ENCODE results near the gene ACADVL.
A peak's percentile ranks its signal among the peaks of the same experiment; 100 is the strongest.

Gene ACADVL

GRCh38 chr17:7250695-7251627 is 31.2 kb downstream of the ACADVL start:
- Histone ChIP-seq H3K36me3 (ENCODE audit: insufficient read depth, insufficient read length, low read length) (peaks cover 41% of the 10 kb centered on the region), H3K27me3 (ENCODE audit: insufficient read depth, insufficient read length) (no peaks in the 10 kb centered on the region), H3K4me3 (ENCODE audit: insufficient read length, low read depth) (peak overlapping the region; percentile 72), H3K9me3 (ENCODE audit: insufficient read depth, low read length) (no peaks in the 10 kb centered on the region), H3K9ac (ENCODE audit: insufficient read length, low read depth) (peak overlapping the region; percentile 84), H3K4me1 (ENCODE audit: insufficient read depth, insufficient read length) (peaks cover 4% of the 10 kb centered on the region)
- TF ChIP-seq SUZ12 (IDR thresholded peaks at IDR 0.05; ENCODE audit: extremely low read depth, insufficient read depth, insufficient read length) (no peak), YY1 (IDR thresholded peaks at IDR 0.05; ENCODE audit: insufficient read depth, insufficient read length) (no peak), ZNF274 (IDR thresholded peaks at IDR 0.05; ENCODE audit: low read depth, low read length) (no peak)
- DNase-seq (ENCODE audit: low read depth, low spot score): no peak

DNA sequence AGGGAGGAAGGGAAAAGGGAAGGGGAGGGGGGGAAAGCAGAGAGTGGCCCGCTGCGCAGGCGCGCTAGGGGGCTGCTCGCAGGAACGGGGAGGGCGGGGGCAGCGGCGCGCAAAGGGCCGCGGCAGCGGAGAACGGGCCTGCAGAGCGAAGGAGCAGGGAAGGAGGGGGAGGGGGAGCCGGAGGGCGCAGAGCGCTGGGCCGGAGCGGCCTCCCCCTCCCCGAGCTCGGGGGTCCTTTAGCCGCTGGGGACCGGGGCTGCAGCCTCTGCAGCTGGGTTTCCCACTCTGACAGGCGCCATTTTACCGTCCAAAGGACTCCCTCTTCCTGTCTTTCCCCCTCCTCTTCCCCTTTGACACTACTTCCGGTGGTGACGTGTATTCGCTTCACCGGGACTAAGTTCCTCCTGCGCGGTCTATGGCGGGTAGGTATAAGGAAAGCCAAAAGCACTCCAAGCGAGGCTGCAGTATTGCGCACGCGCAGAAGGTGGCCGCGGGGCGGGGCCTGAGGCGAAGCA is 32.0 kb downstream of the ACADVL start, which contains the start of gene CTDNEP1:
Gene CTDNEP1 (minus strand): TSS at position 74 of the 515 bp plus-strand sequence. CDS start 438 bp downstream, outside the sequence.
- TF ChIP-seq ZNF274 (IDR thresholded peaks at IDR 0.05; ENCODE audit: low read depth, low read length) (no peak), SUZ12 (IDR thresholded peaks at IDR 0.05; ENCODE audit: extremely low read depth, insufficient read depth, insufficient read length) (no peak), YY1 (IDR thresholded peaks at IDR 0.05; ENCODE audit: insufficient read depth, insufficient read length) (peak; percentile 75)
- peaks cover 4% of the 10 kb centered on the region for H3K4me1 ChIP-seq (ENCODE audit: insufficient read depth, insufficient read length)
- H3K27me3 ChIP-seq (ENCODE audit: insufficient read depth, insufficient read length): no peaks in the 10 kb centered on the region
- peaks cover 41% of the 10 kb centered on the region for H3K36me3 ChIP-seq (ENCODE audit: insufficient read depth, insufficient read length, low read length)
- H3K9ac ChIP-seq (ENCODE audit: insufficient read length, low read depth): peak within 1 kb of the TSS; percentile 93
- H3K4me3 ChIP-seq (ENCODE audit: insufficient read length, low read depth): peak within 1 kb of the TSS; percentile 80
- H3K9me3 ChIP-seq (ENCODE audit: insufficient read depth, low read length): no peaks in the 10 kb centered on the region
- DNase-seq (ENCODE audit: low read depth, low spot score): peak; percentile 95

- peak; percentile 84 for DNase-seq (ENCODE audit: low read depth, low spot score)
- peak within 1 kb of the TSS; percentile 80 for H3K4me3 ChIP-seq (ENCODE audit: insufficient read length, low read depth)
- peaks cover 44% of the 10 kb centered on the region for H3K36me3 ChIP-seq (ENCODE audit: insufficient read depth, insufficient read length, low read length)
Observed at GRCh38 chr17:7252176-7253043, 32.7 kb downstream of the ACADVL start, which contains the start of gene ELP5. ELP5 (plus strand) TSS chr17:7252215; CDS start chr17:7252551, 336 bp downstream.

DNA sequence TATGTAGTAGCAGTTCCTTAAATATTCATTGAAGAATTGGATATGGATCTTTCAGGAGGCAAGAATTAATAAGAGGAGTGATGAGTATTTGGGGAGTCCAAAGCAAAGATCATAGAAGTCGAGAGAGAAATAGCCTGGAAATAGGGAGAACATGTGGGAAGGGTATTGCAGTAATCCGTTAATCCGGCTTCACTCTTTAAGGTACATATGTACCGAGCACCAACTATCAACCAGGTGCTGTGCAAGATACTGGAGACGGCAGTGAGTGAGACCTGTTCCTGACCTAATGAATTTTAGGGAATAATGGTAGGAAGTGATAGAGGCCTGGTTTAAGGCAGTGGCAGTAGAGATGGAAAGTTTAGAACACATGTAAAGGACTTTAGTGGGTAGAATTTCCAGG is 33.3 kb downstream of the ACADVL start:
- peaks cover 49% of the 10 kb centered on the region for H3K36me3 ChIP-seq (ENCODE audit: insufficient read depth, insufficient read length, low read length)
- H3K4me1 ChIP-seq (ENCODE audit: insufficient read depth, insufficient read length): peaks cover 4% of the 10 kb centered on the region
- no peak for DNase-seq (ENCODE audit: low read depth, low spot score)
- H3K9ac ChIP-seq (ENCODE audit: insufficient read length, low read depth): peak overlapping the region; percentile 93
- no peaks in the 10 kb centered on the region for H3K9me3 ChIP-seq (ENCODE audit: insufficient read depth, low read length)
- peak overlapping the region; percentile 80 for H3K4me3 ChIP-seq (ENCODE audit: insufficient read length, low read depth)
- H3K27me3 ChIP-seq (ENCODE audit: insufficient read depth, insufficient read length): no peaks in the 10 kb centered on the region
- no peak for TF ChIP-seq SUZ12 (IDR thresholded peaks at IDR 0.05; ENCODE audit: extremely low read depth, insufficient read depth, insufficient read length)

More at GRCh38 chr17:7252176-7253043, 32.7 kb downstream of the ACADVL start, which contains the start of gene ELP5:
- H3K4me1 ChIP-seq (ENCODE audit: insufficient read depth, insufficient read length): peaks cover 4% of the 10 kb centered on the region
- no peak for TF ChIP-seq SUZ12 (IDR thresholded peaks at IDR 0.05; ENCODE audit: extremely low read depth, insufficient read depth, insufficient read length)
- no peak for TF ChIP-seq YY1 (IDR thresholded peaks at IDR 0.05; ENCODE audit: insufficient read depth, insufficient read length)
- TF ChIP-seq ZNF274 (IDR thresholded peaks at IDR 0.05; ENCODE audit: low read depth, low read length): no peak
- no peaks in the 10 kb centered on the region for H3K27me3 ChIP-seq (ENCODE audit: insufficient read depth, insufficient read length)
- H3K9ac ChIP-seq (ENCODE audit: insufficient read length, low read depth): peak within 1 kb of the TSS; percentile 93
- H3K9me3 ChIP-seq (ENCODE audit: insufficient read depth, low read length): no peaks in the 10 kb centered on the region

- no peak for DNase-seq (ENCODE audit: low read depth, low spot score)
Observed at GRCh38 chr17:7254511-7254910, 34.8 kb downstream of the ACADVL start.

GRCh38 chr17:7256766-7257456 is 37.2 kb downstream of the ACADVL start:
- no peak overlapping the region for H3K9ac ChIP-seq (ENCODE audit: insufficient read length, low read depth)
- H3K27me3 ChIP-seq (ENCODE audit: insufficient read depth, insufficient read length): peaks cover 14% of the 10 kb centered on the region
- H3K36me3 ChIP-seq (ENCODE audit: insufficient read depth, insufficient read length, low read length): peaks cover 63% of the 10 kb centered on the region
- H3K4me1 ChIP-seq (ENCODE audit: insufficient read depth, insufficient read length): no peaks in the 10 kb centered on the region
- H3K4me3 ChIP-seq (ENCODE audit: insufficient read length, low read depth): no peak overlapping the region
- no peak for TF ChIP-seq YY1 (IDR thresholded peaks at IDR 0.05; ENCODE audit: insufficient read depth, insufficient read length)
- no peak for TF ChIP-seq ZNF274 (IDR thresholded peaks at IDR 0.05; ENCODE audit: low read depth, low read length)
- TF ChIP-seq SUZ12 (IDR thresholded peaks at IDR 0.05; ENCODE audit: extremely low read depth, insufficient read depth, insufficient read length): no peak
- H3K9me3 ChIP-seq (ENCODE audit: insufficient read depth, low read length): no peaks in the 10 kb centered on the region
- DNase-seq (ENCODE audit: low read depth, low spot score): no peak

More at GRCh38 chr17:7254511-7254910, 34.8 kb downstream of the ACADVL start:
- Histone ChIP-seq H3K9me3 (ENCODE audit: insufficient read depth, low read length) (no peaks in the 10 kb centered on the region), H3K4me3 (ENCODE audit: insufficient read length, low read depth) (no peak overlapping the region), H3K9ac (ENCODE audit: insufficient read length, low read depth) (no peak overlapping the region), H3K27me3 (ENCODE audit: insufficient read depth, insufficient read length) (no peaks in the 10 kb centered on the region), H3K36me3 (ENCODE audit: insufficient read depth, insufficient read length, low read length) (peaks cover 56% of the 10 kb centered on the region), H3K4me1 (ENCODE audit: insufficient read depth, insufficient read length) (peaks cover 4% of the 10 kb centered on the region)
- TF ChIP-seq SUZ12 (IDR thresholded peaks at IDR 0.05; ENCODE audit: extremely low read depth, insufficient read depth, insufficient read length): no peak
- no peak for TF ChIP-seq YY1 (IDR thresholded peaks at IDR 0.05; ENCODE audit: insufficient read depth, insufficient read length)
- no peak for TF ChIP-seq ZNF274 (IDR thresholded peaks at IDR 0.05; ENCODE audit: low read depth, low read length)

All from NT2/D1 (cell line).